Umbilical cord (tissue), 1 donor: ENCODE measurements around the gene ARL1. TPM values are rescaled to one million over a fixed set of nuclear protein-coding genes. Genes with fewer than 3 reads are reported as not detected.

Source experiments
- total RNA-seq: library from RNA; depleted of rRNA; stranded (reverse); fragments of >200 nt; gene quantifications from one replicate; pipeline ENCODE4 v1.2.3, GENCODE V29; 2014; ENCODE audit warnings: low replicate concordance; ENCODE audit not compliant: insufficient read depth

ARL1 gene
- total RNA-seq, 1 donor from 2014 or later: 82.1 TPM

Other genes with a start within 250 kb of the ARL1 start
- gene SLC5A8, start 197.5 kb downstream of the ARL1 start, total RNA-seq: 1.7 TPM
- gene UTP20, start 127.7 kb downstream of the ARL1 start, total RNA-seq: 7.0 TPM
- 0.72 TPM for gene SPIC, start 67.6 kb upstream of the ARL1 start, total RNA-seq
- gene MYBPC1, start 187.2 kb upstream of the ARL1 start, total RNA-seq: 5.1 TPM